Fibroblast of skin of left quadriceps (primary cell): ENCODE measurements around the gene CLNK.

ENCODE experiments used
- DNase-seq, 2 experiments: peaks; one replicate each; pipeline ENCODE4 v3.0.0-alpha.2; 2013; ENCODE audit warnings: low read depth in 2 of 2

Gene CLNK

DNA sequence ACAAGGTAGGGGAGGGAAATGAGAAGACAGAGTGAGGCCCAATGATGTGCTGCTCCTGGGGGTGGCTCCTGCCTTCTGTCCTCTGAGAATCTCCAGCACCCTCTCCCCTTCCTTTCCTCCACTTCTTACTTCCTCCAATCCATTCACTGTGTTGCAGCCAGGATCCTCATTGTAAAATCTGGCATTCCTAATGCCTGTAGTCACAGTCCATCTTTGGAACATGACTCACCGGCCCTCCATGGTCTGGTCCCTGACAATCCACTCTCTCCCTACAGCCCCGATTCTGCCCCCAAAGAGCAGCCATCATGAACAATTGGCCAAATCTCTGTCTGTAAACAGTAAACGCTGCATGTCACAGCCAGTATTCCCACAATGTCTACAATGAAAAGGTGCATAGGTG lies 72.9 kb downstream of the CLNK start:
- peak; percentile 87 to 88 for DNase-seq

DNA sequence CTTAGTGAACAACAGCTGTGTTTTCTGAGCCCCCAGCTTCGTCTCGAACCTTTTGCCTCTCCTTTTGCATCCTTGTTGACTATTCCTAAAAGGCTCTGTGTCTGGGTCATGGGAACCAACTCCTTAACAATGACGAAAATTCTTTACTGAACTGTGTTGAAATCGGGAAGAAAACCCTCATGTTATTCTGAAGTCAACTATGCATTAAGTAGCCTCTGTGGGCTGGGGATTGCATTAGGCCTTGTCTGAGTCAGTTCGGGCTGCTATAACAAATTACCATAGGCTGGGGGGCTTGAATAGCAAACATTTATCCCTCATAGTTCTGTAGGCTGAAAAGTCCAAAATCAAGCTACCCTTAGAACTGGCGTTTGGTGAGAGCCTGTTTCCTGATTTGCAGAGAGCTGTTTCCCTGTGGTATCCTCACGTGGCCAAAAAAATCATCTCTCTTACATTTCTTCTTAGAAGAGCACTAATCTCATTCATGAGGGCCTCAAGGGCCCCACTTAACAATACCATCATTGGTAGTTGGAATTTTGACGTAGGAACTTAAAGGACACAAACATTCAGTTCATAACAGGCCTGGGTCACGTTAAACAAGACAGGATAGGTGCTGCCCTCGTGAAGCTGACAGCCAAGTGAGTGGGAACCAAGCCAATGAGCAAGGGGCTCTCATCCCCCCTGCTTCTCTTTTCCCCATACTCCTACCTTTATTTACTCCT lies 75.9 kb downstream of the CLNK start:
- no peak for DNase-seq

DNA sequence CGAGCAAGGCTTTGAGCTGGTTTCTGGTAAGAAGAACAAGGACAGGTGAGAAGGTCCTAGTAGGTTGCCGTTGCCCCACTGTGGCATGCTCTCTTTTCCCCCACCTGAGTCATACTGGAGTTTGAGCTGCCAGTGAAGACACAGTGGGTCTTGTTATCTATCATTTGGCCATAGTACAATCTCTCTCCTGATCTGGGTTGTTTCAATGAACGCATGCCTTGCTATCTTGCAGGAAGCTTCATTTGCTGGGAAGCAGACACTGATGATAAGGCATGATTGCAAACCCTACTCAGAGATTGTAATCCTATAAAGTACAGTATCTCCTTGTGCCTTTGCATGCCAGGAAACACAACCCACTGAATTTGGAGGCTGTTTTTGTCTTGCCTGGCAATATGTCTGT lies 77.4 kb downstream of the CLNK start:
- no peak for DNase-seq

- DNase-seq: no peak
Observed at GRCh38 chr4:10606483-10607155, 77.9 kb downstream of the CLNK start.

GRCh38 chr4:10605746-10606482 lies 78.7 kb downstream of the CLNK start:
- DNase-seq: peak in 1 of 2 experiments; percentile 51

GRCh38 chr4:10605031-10605430 lies 79.5 kb downstream of the CLNK start:
- no peak for DNase-seq

DNA sequence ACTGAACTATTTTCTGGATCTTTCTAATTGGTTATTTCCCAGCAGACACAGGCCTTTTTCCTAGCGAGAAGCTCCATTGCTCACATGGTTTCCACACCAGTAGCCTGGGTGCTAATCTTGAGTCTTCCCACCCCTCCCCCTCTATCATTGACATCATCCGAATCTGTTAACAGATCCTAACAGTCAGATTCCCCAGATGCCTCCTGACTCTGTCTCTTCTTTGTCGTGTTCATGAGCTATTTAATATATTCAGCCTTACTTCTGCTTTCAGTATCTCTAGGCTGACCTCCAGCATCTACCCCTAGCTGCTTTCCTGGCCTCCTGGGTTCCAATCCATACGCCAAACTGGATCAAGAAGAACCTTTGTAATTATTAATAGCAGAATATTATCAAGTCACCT lies 85.0 kb downstream of the CLNK start:
- no peak for DNase-seq

DNA sequence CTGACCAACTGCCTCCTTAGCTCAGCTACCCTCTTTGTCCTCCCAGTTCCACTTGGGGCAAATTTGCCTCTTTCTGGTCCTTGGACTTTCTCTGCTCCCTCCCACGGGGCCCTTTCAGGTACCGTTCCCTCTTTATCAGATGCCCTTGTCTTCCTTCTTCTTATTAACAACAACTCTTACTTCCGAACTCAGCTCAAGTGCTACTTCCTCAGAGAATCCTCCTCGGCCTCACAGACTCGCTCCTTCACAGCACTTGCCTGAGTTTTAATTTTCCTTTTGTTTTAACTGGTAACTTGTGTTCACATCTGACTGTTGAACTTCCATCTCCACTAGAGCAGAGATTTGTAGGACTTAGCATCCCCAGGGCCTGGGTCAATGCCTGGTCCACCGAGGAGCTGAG lies 85.7 kb downstream of the CLNK start:
- no peak for DNase-seq

DNA sequence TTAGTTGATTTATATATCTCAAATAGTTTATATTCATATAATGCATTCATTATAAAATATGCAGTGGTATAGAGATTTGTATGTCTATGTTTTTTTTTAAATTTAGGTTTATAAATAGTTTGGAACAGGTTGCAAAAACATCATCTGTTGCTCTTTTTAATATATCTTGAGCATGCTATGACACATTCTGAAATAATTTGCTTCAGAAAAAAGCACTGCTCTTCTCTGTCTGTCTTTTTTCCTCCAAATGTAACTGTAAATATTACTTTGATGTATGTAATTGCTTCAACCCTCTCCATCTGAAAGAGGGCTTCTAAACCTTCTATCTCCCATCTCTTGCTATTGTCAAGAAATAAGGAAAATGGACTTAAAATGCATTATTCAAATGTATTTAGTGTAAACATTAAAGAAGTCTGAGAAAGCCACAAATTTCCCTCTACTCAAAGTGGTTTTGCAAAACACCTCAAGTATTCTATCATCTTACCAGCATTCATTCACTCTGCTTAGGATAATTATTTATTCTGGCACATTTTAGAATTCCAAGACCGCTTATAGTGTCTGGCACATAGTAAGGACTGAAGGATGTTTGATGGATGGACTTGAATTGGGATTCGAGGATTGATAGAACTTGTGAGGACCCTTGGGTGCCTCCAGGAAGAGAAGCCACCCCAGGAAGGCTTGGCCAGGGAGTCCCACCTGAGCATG lies 87.8 kb downstream of the CLNK start:
- DNase-seq: no peak

- no peak for DNase-seq
Observed at GRCh38 chr4:10593130-10593529, 91.4 kb downstream of the CLNK start.

GRCh38 chr4:10590896-10591295 lies 93.7 kb downstream of the CLNK start:
- DNase-seq: no peak

- DNase-seq: peak in 1 of 2 experiments; percentile 54
Observed at GRCh38 chr4:10589799-10590198, 94.8 kb downstream of the CLNK start.

DNA sequence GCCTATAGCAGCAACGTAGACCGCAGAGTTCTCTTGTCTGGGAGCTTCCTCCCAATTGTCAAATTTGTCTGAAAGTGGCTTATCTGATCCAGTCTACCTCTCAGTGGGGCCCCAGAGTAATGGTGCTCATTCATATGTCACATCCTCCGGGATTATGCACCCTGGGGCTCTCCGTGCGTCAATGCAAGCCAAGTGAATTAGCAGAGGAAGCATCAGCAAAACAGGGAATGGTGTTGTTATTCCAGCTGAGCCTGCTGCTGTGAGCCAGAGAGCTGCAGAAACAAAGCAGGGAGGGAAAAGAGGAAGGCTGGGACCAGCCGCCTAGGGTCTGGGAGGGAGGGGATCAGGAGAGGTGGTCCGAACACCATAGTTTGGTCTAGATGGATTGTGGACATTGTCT lies 95.2 kb downstream of the CLNK start:
- no peak for DNase-seq

GRCh38 chr4:10587697-10588096 lies 96.9 kb downstream of the CLNK start:
- no peak for DNase-seq

DNA sequence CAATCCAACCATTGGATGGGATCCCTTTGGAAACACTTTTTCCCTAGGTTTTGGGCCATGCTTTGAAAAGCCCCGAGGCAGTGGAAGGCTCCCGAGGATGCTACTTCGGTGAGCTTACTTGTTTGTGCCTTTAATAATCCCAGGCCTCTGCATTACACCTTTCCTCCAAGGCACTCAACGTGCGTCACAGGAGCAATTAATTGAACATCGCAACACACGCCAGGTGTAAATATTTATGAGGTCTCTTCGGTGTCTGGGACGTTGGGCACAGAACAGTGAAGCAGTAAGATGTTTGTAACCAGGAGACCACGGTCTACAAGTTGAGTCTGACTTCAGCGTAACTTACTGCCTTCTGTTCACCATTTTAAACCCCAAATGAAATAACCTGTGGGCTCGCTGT lies 97.3 kb downstream of the CLNK start:
- DNase-seq: no peak

DNA sequence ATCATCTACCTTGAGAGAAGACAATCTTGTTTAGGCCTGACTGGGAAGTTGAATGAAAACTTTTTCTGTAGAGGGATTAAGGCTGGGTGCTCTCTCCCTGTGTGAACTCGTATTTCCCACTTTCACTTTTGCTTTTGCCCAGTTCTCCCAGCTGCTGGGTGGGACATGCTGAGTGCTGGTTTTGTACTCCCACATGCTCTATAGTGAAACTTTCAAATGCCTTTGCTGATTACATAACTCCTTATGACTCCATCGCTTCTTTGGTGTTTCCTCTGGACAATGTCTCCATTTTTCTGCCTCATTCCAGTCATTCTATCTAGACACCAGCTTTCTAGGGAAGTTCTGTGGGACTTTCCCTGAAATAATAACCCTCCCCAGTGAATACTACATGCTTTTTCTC lies 100.5 kb downstream of the CLNK start:
- DNase-seq: peak in 1 of 2 experiments; percentile 43

DNA sequence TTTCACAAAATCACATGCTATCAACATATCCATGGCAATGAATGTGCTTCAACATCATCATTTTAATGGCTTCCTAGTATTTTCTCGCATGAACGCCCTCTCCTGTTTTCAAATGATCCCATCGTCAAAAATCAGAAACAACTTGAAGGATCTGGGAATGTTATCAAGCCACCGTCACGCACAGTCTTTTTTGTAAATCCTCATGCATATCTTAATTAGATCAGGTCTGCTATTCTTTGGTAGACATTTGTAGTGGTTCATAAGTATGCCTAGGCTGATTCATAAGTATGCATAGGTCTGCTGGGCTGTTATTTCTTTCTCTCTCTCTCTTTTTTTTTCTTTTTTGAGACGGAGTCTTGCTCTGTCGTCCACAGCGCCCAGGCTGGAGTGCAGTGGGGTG lies 101.6 kb downstream of the CLNK start:
- no peak for DNase-seq

- no peak for DNase-seq
Observed at GRCh38 chr4:10582059-10582686, 102.4 kb downstream of the CLNK start.

GRCh38 chr4:10581022-10581421 lies 103.5 kb downstream of the CLNK start:
- DNase-seq: no peak

GRCh38 chr4:10579648-10580047 lies 104.9 kb downstream of the CLNK start:
- no peak for DNase-seq

GRCh38 chr4:10577508-10578426 lies 106.8 kb downstream of the CLNK start:
- no peak for DNase-seq
